Measurements from ENCODE around the gene GAS2.

GRCh38 chr11:22666325-22666687, at the start of gene GAS2:
- no peak for TF ChIP-seq CTCF (IDR thresholded peaks at IDR 0.05)
- TF ChIP-seq POLR2A (IDR thresholded peaks at IDR 0.05): no peak

All from testis (tissue), 2 donors.